ENCODE results near the gene DNAJC22.
"Not testable (repeated sequence)": the region's sequence is repeated elsewhere in the genome, so short reads cannot be mapped to it uniquely, and the experiment has no call there.

The DNAJC22 gene

GRCh38 chr12:49377386-49377785 lies 30.7 kb downstream of the DNAJC22 start:
- no peak for DNase-seq (ENCODE audit: extremely low read depth, insufficient read length)
- TF ChIP-seq CTCF (IDR thresholded peaks at IDR 0.05; ENCODE audit: insufficient read depth, low read length, poor library complexity, severe bottlenecking), result no peak
- no peak overlapping the region for H3K4me3 ChIP-seq (replicated peaks; ENCODE audit: low read depth, low read length)
- no peaks in the 10 kb centered on the region for H3K27me3 ChIP-seq (replicated peaks; ENCODE audit: control insufficient read depth, insufficient read depth, low read length)
- peaks cover 2% of the 10 kb centered on the region for H3K36me3 ChIP-seq (ENCODE audit: control insufficient read depth, insufficient read depth, low read length)

GRCh38 chr12:49380184-49380583 lies 33.5 kb downstream of the DNAJC22 start:
- H3K4me3 ChIP-seq (replicated peaks; ENCODE audit: low read depth, low read length); H3K27me3 ChIP-seq (replicated peaks; ENCODE audit: control insufficient read depth, insufficient read depth, low read length); DNase-seq (ENCODE audit: extremely low read depth, insufficient read length); H3K36me3 ChIP-seq (ENCODE audit: control insufficient read depth, insufficient read depth, low read length): not testable (repeated sequence)

DNA sequence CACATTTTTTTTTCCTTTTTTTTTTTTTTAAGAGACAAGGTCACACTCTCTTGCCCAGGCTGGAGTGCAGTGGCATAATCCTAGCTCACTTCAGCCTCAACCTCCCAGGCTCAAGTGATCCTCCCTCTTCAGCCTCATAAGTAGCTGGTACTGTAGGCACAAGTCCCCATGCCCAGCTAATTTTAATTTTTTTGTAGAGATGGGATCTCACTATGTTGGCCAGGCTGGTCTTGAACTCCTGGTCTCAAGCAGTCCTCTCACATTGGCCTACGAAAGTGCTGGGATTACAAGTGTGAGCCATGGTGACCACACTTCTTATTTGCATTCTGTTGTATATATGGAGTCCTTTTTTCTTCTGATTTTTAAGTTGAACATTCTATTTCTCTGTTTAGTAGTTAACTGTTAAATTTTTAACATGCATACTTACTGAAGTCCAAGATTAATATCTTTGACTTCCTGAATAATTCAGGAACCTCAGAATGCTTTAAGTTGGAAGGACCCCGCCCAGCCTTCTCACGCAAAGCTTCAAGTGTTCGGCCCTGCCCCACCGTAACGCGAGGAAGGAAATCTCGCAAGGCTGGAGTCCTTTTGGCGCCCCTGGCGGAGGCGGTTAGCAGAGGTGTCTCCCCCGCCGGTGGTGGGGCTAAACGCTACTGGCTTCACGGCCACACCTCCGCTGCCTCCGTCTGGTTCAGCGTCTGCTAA lies 42.1 kb downstream of the DNAJC22 start:
- H3K27me3 ChIP-seq (replicated peaks; ENCODE audit: control insufficient read depth, insufficient read depth, low read length), result no peaks in the 10 kb centered on the region
- H3K4me3 ChIP-seq (replicated peaks; ENCODE audit: low read depth, low read length), result no peak overlapping the region
- peaks cover 3% of the 10 kb centered on the region for H3K36me3 ChIP-seq (ENCODE audit: control insufficient read depth, insufficient read depth, low read length)
- DNase-seq (ENCODE audit: extremely low read depth, insufficient read length), result no peak
- no peak for TF ChIP-seq CTCF (IDR thresholded peaks at IDR 0.05; ENCODE audit: insufficient read depth, low read length, poor library complexity, severe bottlenecking)

DNA sequence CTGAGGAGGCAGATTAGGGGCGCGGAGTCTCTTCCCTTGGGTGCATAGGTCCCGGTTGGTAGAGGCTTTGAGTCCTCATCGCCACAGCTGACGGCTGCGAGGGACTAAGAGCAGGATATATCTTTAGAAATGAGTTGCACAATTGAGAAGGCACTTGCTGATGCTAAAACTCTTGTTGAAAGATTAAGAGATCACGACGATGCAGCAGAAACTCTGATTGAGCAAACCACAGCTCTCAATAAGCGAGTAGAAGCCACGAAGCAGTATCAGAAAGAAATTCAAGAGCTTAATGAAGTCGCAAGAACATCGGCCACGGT lies 42.7 kb downstream of the DNAJC22 start:
- Histone ChIP-seq H3K4me3 (replicated peaks; ENCODE audit: low read depth, low read length) (no peak overlapping the region), H3K27me3 (replicated peaks; ENCODE audit: control insufficient read depth, insufficient read depth, low read length) (no peaks in the 10 kb centered on the region), H3K36me3 (ENCODE audit: control insufficient read depth, insufficient read depth, low read length) (peaks cover 3% of the 10 kb centered on the region)
- no peak for DNase-seq (ENCODE audit: extremely low read depth, insufficient read length)
- no peak for TF ChIP-seq CTCF (IDR thresholded peaks at IDR 0.05; ENCODE audit: insufficient read depth, low read length, poor library complexity, severe bottlenecking)

GRCh38 chr12:49397000-49397399 lies 50.3 kb downstream of the DNAJC22 start:
- no peak for DNase-seq (ENCODE audit: extremely low read depth, insufficient read length)
- Histone ChIP-seq H3K4me3 (replicated peaks; ENCODE audit: low read depth, low read length) (no peak overlapping the region), H3K36me3 (ENCODE audit: control insufficient read depth, insufficient read depth, low read length) (no peaks in the 10 kb centered on the region; the same call in 1 of the 2 replicates), H3K27me3 (replicated peaks; ENCODE audit: control insufficient read depth, insufficient read depth, low read length) (no peaks in the 10 kb centered on the region)
- TF ChIP-seq CTCF (IDR thresholded peaks at IDR 0.05; ENCODE audit: insufficient read depth, low read length, poor library complexity, severe bottlenecking), result no peak

GRCh38 chr12:49400304-49400703 lies 53.6 kb downstream of the DNAJC22 start:
- H3K36me3 ChIP-seq (ENCODE audit: control insufficient read depth, insufficient read depth, low read length), result no peaks in the 10 kb centered on the region
- DNase-seq (ENCODE audit: extremely low read depth, insufficient read length), result no peak
- no peak for TF ChIP-seq CTCF (IDR thresholded peaks at IDR 0.05; ENCODE audit: insufficient read depth, low read length, poor library complexity, severe bottlenecking)
- H3K27me3 ChIP-seq (replicated peaks; ENCODE audit: control insufficient read depth, insufficient read depth, low read length), result no peaks in the 10 kb centered on the region
- H3K4me3 ChIP-seq (replicated peaks; ENCODE audit: low read depth, low read length), result no peak overlapping the region
